ENCODE data around the gene COL4A1. TPM values are rescaled to one million over a fixed set of nuclear protein-coding genes. Genes with fewer than 3 reads are reported as not detected.

The COL4A1 gene
- total and polyA plus RNA-seq, 12 donors = 83.3 to 342 (median 147) TPM

DNA sequence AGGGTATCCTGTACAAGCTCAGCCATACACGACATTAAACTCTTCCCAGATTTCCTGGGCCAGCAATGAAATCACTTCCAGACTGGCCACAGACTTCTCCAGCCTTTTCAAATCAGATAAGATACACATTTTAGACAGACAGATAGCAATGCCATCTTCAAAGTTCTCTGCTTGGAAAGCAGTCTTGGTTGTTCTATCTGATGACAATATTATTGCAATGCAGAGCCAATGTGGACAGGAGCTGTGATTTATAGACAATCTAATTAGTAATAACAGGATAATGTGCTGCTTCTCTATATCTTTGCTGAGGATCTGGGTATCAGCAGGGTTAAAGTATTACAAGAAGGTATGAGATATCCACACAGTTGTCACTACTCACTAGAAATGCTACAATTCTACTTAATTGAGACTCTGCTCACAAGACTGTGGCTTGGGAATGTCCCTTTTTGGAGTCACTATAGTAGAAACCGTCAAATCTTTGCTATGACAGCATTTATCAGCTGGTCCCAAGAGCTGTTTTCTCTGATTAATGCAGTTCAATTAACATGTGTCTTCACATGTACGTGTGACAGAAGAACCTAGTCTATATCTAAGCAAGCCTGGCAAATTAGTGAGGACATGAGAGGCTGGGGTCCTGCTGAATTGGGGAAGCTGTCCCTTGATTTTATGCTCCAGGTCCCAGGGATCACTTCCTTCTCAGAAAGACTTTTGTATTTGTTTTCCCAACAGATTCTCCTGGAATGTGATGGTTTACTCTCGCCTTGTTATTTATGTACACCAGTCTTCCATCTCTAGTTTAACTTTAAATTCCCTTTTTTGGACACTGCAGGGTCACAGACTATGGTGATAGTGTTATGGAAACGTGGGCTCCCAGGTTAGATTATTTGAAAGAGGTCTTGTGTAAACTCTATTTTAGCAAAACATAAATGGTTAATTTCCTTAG is 68.8 kb downstream of the COL4A1 start:
- no peak for ATAC-seq

DNA sequence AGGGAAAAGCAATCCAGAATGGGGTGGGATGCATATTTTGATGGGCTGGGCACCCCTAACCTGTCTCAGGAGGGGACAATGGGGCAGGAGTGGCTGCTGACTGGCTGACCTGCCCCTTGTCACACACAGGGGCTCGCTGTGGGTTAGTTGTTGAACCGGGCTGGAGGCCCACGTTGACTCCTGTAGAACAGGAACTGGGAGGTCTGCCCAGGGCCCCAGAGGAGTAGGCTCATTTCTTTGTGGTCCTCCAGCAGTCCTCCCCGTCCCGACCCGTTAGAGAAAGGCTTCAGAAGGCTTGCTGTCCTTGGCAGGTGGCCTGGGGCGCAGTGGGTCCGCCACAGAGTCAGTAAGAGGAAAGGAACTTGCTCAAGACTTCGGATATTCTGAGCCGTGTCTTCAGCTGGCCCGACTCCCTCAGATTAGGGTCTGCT is 70.1 kb downstream of the COL4A1 start:
- Histone ChIP-seq H3K4me3 (no peak overlapping the region), H3K4me1 (peaks cover 45 to 100% (median 95%) of the 10 kb centered on the region in 9 donors), H3K9me3 (no peaks in the 10 kb centered on the region), H3K27me3 (no peaks in the 10 kb centered on the region), H3K27ac (peak overlapping the region; percentile 51 to 89 (median 72)), H3K36me3 (peaks cover 0 to 34% (median 0%) of the 10 kb centered on the region in 9 donors)
- DNase-seq = peak; percentile 66 to 71
- peak in 7 of 8 donors; percentile 13 to 79 (median 20) for ATAC-seq
- 30 to 37% methylated on average over 11 of the region's 11 CpGs for WGBS, 2 donors
- intact Hi-C loops (cut with DNase I) = loop anchor here in 3 of 10 donors (5.0 to 10.0 kb wide), 3 partner anchors 68 to 175 kb away; partner anchors contain the start of genes COL4A1 (in 2 of the 3) and COL4A2 (in 2 of the 3)
- TF ChIP-seq, protein P1, sequence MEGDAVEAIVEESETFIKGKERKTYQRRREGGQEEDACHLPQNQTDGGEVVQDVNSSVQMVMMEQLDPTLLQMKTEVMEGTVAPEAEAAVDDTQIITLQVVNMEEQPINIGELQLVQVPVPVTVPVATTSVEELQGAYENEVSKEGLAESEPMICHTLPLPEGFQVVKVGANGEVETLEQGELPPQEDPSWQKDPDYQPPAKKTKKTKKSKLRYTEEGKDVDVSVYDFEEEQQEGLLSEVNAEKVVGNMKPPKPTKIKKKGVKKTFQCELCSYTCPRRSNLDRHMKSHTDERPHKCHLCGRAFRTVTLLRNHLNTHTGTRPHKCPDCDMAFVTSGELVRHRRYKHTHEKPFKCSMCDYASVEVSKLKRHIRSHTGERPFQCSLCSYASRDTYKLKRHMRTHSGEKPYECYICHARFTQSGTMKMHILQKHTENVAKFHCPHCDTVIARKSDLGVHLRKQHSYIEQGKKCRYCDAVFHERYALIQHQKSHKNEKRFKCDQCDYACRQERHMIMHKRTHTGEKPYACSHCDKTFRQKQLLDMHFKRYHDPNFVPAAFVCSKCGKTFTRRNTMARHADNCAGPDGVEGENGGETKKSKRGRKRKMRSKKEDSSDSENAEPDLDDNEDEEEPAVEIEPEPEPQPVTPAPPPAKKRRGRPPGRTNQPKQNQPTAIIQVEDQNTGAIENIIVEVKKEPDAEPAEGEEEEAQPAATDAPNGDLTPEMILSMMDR (IDR thresholded peaks at IDR 0.05) = no peak

More for the DNA sequence above, 68.8 kb downstream of the COL4A1 start:
- Histone ChIP-seq H3K36me3 (peaks cover 0 to 40% (median 0%) of the 10 kb centered on the region in 9 donors), H3K4me3 (no peak overlapping the region), H3K27ac (peak overlapping the region; percentile 51 to 89 (median 72)), H3K4me1 (peaks cover 37 to 100% (median 96%) of the 10 kb centered on the region in 9 donors), H3K27me3 (no peaks in the 10 kb centered on the region), H3K9me3 (no peaks in the 10 kb centered on the region)
- TF ChIP-seq, protein P1 (IDR thresholded peaks at IDR 0.05) = no peak
- peak in 1 of 2 donors; percentile 3 for DNase-seq
- 18 to 24% methylated on average over 5 of the region's 5 CpGs for WGBS, 2 donors
- intact Hi-C loops (cut with DNase I) = loop anchor here in 3 of 10 donors (5.0 to 10.0 kb wide), 3 partner anchors 67 to 174 kb away; partner anchors contain the start of genes COL4A1 (in 2 of the 3) and COL4A2 (in 2 of the 3)

DNA sequence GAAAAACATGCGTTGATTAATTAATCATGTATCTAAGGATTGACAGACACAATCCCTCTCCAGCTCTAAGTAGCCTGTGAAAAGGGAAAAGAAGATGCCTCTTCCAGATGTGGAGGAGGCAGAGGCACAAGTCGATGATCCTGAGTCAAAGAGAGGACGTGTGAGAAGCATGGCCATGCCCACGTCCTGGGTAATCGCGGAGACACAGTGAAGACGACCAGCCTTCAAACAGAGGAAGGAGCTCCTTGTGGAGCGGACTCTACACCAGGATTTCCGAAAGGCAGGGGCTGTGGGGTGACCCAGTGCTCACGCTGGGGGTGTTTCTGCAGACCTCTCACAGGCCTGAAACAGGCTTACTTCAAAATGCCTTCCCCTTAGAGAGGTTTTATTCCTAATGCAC is 70.5 kb downstream of the COL4A1 start:
- intact Hi-C loops (cut with DNase I) = loop anchor here in 3 of 10 donors (5.0 to 10.0 kb wide), 3 partner anchors 68 to 176 kb away; partner anchors contain the start of genes COL4A1 (in 2 of the 3) and COL4A2 (in 2 of the 3)
- H3K4me1 ChIP-seq = peaks cover 45 to 100% (median 95%) of the 10 kb centered on the region in 9 donors
- DNase-seq = no peak

More for the DNA sequence above, 70.5 kb downstream of the COL4A1 start:
- no peaks in the 10 kb centered on the region for H3K9me3 ChIP-seq
- ATAC-seq = no peak
- WGBS, 2 donors = 69 to 71% methylated on average over 10 of the region's 10 CpGs
- peak overlapping the region; percentile 51 to 89 (median 72) for H3K27ac ChIP-seq
- H3K4me3 ChIP-seq = no peak overlapping the region
- peaks cover 0 to 30% (median 0%) of the 10 kb centered on the region in 9 donors for H3K36me3 ChIP-seq
- H3K27me3 ChIP-seq = no peaks in the 10 kb centered on the region
- TF ChIP-seq, protein P1 (IDR thresholded peaks at IDR 0.05) = no peak
